ENCODE results near the gene DRG2.

DRG2 gene, protein sequence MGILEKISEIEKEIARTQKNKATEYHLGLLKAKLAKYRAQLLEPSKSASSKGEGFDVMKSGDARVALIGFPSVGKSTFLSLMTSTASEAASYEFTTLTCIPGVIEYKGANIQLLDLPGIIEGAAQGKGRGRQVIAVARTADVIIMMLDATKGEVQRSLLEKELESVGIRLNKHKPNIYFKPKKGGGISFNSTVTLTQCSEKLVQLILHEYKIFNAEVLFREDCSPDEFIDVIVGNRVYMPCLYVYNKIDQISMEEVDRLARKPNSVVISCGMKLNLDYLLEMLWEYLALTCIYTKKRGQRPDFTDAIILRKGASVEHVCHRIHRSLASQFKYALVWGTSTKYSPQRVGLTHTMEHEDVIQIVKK

DNA sequence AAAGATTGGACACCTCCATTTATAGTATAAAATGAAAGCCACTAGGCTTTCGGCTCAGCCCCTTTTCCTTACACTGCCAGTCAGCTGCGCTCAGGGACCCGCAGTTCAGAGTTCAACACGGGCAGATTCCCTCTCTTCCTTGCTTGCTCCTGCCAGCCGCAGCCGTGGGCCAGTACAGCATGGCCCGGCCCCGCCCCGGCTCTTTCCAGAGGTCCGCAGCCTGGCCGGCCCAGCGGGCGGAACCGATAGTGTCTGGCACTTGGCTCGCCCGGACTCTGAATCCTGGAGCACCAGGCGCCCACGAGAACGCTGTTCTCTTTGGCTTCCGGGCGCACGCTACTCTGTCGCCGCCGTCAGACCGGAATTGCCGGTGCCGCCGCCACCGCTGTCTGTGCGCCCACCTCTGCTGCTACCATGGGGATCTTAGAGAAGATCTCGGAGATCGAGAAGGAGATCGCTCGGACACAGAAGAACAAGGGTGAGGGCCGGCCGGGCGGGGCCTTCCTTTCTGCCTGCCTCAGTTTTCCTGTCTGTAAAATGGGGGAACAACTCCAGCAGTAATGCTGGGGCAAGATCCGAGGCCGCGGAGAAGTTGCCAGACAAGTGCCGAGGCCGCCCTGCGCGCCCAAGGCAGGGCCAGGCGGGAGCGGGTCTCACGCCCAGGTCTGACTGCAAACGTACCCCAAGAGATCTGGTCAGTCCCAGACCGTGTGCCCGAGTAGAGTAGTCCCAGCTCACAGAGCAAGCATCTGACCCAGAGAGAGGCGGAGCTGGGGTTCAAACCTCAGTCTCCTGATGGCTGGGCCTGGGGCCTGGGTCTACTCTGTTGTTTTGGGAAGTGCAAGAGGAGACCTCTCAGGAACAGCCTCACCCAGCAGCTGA is at the start of gene DRG2:
TSS of gene DRG2 (plus strand) at position 339 of the 882 bp plus-strand sequence. CDS start at position 415, 76 bp downstream.
- FAIRE-seq (peak; percentile 93), DNase-seq (ENCODE audit: extremely low spot score, insufficient read length, low read depth) (peak; percentile 94)

DNA sequence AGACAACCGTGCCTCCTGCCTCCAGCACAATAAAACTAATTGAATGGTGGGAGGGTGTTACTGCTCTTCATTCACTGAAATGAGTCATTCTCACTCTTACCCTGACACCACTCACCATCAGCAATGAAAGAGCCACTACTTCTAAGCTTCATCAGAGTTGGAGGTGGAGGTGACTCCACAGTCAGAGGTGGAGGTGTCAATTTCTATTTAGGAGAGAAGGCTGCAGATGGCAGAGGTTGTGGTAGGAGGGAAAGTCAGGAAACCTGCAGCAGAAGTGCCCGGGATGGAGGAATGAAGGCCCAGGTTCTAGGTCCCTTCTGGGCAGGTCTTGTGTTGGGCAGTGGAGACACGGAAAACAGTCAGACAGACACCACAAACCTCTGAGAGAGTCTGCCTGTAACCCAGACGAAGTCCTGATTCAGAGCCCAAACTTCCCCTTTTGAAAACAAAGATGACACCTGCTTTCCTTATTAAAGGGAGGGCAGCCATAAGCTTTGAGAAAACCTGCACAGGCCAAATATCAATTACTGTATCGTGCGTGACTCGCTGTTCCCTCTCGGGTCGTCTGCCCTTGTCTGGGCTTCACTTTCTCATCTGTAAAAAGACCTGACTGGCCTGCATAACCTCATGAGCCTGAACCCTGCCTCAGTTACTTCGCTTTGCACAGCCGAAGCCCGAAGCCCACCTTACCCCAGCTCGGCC is 49.4 kb upstream of the DRG2 start:
- no peak for DNase-seq (ENCODE audit: extremely low spot score, insufficient read length, low read depth)
- FAIRE-seq, result peak; percentile 45

DNA sequence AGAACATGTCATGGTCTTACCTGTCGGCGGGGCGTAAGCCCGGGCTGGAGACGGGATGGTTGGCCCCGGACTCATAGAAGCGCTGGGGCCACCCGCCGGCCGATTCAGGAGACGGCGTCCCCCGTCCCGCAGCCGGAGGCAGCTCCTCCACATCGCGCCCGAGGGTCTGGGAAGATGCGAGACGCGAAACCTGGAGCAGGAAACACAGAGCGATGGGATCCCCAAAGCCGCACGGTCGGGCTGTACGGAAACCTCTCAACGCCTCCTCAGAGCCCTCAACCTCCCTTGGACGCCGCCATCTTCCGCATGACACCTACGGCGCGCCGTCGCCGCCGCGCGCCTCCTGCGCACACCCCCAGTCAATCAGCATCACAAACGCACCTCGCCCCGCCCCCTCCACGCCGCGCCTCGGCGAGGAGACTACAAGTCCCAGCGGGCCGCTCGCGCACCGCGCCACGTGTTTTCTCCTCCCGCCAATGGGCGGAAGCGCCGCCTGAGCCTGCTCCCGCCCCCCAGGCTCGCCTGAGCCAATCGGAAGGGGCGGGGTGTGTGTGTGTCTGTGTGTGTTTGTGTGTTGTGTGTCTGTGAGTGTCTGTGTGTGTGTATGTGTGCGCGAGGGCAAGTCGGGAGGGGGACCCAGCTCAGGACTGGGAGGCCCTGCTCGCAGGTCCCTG is 48.8 kb upstream of the DRG2 start, which contains the start of the genes ATPAF2 and GID4:
TSS of gene ATPAF2 (minus strand) at position 308 of the 674 bp plus-strand sequence. CDS start at position 153, 155 bp downstream.
TSS of gene GID4 (plus strand) at position 548 of the 674 bp plus-strand sequence. CDS start at position 605, 57 bp downstream.
- DNase-seq (ENCODE audit: extremely low spot score, insufficient read length, low read depth) (peak; percentile 96), FAIRE-seq (peak; percentile 97)

DNA sequence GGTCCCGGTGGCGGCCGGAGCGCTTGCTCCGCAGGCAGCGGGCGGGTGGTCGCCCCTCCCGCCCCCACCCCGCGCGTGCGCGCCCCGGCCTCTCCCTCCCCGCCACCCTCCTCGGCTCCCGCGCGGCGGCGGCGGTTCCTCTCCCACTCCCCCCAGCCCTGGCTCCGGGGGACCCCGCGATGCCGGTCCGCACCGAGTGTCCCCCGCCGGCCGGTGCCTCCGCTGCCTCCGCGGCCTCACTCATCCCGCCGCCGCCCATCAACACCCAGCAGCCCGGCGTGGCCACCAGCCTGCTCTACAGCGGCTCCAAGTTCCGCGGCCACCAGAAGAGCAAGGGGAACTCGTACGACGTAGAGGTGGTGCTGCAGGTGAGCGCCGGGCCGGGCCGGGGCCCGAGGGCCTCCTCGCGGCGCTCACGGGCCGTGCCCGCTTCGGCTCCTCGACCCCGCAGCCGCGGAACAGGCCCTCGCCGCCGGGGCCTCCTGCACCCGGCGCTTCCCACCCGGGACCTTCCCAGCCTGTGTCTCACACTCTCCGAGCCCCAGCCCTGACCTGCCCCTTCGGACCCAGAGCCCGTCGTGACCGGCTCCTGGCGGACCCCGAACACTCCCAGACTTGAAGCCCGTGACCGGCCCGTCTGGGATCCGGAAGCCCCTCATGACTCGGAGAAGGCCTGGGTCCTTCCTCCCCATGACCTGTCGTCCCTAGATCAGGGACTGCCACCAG is 48.0 kb upstream of the DRG2 start:
- DNase-seq (ENCODE audit: extremely low spot score, insufficient read length, low read depth) (no peak), FAIRE-seq (no peak)

DNA sequence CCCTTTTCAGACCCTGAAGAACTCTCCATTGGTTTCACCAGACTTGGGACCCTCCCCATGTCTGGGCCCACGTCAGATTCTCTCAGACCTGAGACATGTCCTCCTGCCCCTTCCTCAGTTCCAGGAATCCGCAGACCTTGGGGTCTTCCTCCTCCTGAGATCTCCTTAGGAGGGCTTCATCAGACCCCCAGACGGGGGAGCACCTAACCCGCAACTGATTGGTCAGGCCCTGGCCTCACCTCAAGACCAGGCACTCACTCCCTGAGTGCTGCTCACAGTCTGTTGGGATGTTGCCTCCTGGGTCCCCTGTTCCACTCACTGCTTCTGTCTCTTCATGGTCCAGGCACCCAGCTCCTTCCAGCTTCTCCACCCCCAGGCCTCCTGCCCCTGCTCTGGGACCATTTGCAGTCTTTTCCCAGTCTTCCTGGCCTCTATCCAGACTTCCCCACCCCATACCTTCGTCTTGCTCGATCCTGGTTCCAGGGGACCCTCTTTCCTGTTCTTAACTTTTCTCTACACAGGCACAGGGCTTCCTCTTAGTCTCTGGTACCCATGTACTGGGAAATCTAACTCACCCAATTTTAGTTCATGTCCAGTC is 47.4 kb upstream of the DRG2 start:
- DNase-seq (ENCODE audit: extremely low spot score, insufficient read length, low read depth), result no peak
- no peak for FAIRE-seq

DNA sequence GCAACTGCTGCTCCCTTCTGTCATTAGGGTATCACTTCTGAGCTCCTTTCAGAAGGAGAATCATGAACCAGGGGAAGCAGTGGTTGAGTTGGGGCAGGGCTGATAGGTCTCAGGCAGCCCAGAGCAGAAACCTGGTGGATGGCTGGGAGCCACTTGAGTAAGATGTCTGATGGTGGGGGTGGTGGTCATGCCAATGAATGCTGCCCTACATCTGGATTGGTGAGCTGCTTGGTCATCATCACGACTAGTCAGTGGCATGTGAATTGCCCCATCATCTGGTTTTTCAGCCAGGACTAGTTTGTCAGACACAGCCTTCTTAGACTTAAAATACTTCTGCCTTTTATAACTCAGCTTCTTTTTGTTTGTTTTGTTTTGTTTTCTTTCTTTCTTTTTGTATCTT is 46.0 kb upstream of the DRG2 start:
- DNase-seq (ENCODE audit: extremely low spot score, insufficient read length, low read depth) (no peak), FAIRE-seq (no peak)

DNA sequence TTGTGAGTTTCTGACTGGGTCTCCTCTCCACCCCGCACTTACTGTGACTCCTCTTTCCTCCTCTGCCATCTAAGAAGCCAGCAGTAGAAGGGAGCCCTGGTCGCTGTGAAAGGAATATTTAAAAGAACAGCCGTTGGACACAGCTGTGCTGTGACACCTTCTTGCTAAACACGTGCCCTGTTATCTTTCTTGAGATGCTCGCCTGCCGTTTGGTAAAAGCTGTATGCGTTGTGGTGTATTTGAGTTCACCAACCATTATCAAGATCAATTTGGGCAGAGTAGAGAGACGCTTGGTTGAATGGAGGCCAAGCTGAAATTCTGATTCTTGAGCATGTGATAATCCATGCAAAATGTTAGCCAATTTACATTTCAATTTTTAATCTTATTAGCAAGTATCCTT is 44.8 kb upstream of the DRG2 start:
- DNase-seq (ENCODE audit: extremely low spot score, insufficient read length, low read depth), result no peak
- no peak for FAIRE-seq

DNA sequence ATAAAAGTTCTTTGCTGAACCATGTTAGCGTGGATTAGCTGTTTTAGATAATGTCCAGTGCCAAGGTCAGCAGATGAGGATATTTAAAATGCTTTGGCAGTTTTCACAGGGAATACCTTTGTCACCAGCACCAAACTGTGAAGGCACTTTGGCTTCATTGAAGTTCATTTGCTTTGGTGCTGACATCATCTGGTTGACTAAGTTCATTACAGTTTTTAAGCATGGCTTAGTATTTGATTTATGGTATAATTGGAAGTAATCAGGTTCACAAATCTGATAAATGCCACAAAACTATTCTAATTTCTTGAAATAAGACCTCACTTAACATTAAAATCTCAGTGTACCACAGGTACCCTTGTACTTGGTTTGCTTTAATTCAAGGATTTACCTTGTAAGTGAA is 44.3 kb upstream of the DRG2 start:
- FAIRE-seq, result peak; percentile 41

DNA sequence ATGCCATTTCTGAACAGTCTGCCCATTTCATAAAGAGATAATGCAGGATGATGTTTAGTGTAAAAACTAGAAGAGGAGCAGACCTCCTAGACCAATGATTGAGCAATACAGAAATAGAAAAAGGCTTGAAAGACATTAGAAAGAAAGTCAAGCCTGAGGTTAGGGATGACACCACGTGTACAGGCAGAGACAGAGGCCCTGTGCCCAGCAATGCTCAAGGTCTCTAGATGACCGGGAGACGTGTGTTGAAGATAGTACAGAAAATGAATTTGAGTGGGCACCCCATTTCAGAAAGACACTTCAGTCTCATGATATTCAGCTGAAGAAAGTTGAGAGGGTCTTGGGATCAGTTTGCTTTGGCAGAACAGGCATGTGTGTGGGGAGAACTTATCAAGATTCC is 43.1 kb upstream of the DRG2 start:
- no peak for FAIRE-seq
- no peak for DNase-seq (ENCODE audit: extremely low spot score, insufficient read length, low read depth)

More for the DNA sequence above, 44.3 kb upstream of the DRG2 start:
- no peak for DNase-seq (ENCODE audit: extremely low spot score, insufficient read length, low read depth)

DNA sequence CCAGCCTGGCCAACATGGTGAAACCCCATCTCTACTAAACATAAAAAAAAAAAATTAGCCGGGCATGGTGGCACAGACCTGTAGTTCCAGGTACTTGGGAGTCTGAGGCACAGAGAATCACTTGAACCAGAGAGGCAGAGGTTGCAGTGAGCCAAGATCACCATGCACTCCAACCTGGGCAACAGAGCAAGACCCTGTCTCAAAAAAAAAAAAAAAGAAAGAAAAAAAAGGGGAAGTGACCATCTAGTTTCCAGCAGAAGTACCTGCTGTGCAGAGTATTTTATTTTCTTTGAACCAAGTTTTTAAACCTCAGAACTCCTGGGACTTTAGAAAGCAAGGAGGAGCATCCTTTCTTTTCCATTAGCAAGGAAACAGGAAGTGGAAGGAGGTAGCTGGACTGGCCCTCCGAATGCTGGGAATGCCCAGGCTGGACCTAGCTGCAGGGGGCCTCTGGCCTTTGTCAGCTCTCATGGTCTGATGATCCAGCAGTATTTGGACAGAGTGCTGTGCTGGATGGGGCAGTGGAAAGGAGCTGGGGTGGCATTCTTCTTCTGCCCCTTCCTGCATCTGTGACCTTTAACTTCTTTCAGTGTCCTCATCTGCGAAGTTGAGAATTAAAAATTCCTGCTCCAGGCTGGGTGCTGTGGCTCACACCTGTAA is 41.9 kb upstream of the DRG2 start:
- FAIRE-seq (no peak), DNase-seq (ENCODE audit: extremely low spot score, insufficient read length, low read depth) (no peak)

DNA sequence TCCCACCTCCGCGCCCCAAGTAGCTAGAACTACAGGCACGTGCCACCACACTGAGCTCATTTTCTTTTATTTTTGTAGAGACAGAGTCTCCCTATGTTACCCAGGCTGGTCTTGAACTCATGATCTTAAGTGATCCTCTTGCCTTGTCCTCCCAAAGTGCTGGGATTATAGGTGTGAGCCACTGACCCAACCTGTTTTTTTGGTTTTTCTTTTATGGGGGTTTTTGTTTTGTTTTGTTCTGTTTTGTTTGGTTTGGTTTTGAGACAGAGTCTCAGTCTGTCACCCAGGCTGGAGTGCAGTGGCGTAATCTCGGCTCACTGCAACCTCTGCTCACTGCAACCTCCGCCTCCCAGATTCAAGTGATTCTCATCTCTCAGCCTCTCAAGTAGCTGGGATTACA is 32.2 kb upstream of the DRG2 start:
- FAIRE-seq (no peak), DNase-seq (ENCODE audit: extremely low spot score, insufficient read length, low read depth) (no peak)

DNA sequence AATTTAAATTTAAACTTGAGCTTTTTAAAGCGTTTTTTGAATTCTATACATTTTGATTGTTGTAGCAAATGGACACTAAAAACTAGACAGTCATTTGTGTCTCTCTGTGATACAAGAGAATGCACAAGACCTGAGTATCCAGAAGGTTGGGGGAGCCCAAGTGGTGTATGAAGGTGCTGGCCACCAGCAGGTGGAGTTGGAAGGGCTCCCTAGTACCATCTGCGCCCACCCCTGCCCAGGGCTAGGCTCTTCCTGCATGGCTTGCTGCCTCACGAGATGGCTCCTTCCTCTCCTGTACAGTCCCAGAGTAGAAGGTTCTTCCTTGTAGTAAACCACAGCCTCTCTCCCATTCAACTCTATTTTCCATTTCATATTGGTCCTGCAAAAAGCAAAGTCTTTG is 31.5 kb upstream of the DRG2 start:
- DNase-seq (ENCODE audit: extremely low spot score, insufficient read length, low read depth) (no peak), FAIRE-seq (no peak)

DNA sequence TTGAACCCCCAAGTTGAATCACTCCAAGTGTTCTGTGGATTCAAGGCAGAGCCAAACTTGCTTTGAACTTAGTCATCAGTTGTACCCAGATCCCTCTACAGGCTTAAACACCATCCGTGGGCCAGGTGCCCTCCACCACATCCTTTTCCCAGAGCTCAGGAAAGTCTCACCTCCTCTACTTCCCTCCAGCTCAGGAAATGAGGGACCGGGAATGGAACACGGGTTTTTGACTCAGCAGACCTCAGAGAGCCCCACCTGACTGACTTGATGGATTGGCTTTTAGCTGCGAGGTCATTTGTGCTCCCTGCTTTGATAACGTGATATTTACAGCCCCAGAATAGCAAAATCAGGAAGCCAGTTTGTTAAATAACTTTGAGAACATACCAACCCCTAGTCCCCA is 28.5 kb upstream of the DRG2 start:
- FAIRE-seq (no peak), DNase-seq (ENCODE audit: extremely low spot score, insufficient read length, low read depth) (no peak)

DNA sequence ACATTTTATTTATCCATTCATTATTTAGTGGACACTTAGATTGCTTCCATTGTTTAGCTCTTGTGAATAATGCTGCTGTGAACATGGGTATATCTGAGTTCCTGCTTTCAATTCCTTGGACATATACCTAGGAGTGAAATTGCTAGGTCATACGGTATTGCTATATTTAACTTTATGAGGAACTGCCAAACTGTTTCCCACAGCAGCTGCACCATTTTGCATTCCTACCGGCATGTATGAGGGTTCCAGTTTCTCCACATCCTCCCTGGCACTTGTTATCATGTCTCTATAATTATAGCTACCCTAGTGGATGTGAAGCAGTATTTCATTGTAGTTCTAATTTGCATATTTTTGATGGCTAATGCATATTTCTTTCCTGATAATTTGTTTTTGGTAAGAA is 23.7 kb upstream of the DRG2 start:
- DNase-seq (ENCODE audit: extremely low spot score, insufficient read length, low read depth) (no peak), FAIRE-seq (no peak)

DNA sequence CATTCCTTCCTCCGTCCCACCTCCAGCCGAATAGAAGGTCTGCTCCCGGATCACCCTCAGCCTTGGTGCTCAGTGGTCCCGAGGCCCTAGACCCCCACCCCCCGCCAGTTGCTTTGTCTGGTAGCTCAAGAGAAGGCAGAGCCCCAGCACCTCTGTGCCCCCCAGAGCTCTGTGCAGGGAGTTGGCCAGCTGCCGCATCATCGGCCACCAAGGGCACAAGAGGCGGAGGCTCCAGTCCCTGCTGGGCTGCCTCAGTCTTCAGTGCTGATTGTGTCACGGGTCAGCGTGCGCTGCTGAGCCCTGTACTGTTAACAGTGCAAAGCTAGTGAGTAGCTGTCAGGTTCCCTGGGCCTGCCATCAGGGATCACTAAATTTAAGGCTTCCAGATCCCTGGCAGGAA is 22.2 kb upstream of the DRG2 start:
- DNase-seq (ENCODE audit: extremely low spot score, insufficient read length, low read depth) (no peak), FAIRE-seq (no peak)

DNA sequence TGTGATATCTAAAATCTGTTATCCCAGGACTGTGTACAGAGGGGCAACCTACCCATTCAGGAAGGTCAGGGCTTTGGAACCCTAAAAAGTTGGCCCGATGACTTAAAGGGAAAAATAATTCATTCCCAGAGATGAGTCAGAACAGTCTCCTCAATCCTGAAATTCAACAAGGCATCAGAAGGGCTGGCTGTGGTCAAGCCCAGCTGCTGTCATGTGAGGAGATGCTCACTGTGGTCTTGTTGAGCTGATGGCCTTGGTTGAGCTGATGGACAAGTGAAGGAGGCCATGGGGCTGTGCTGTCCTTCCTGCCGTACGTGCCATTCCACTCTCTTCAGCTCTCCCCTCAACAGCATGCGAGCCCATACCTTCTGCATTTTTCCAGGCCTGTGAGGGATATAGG is 20.9 kb upstream of the DRG2 start:
- FAIRE-seq (no peak), DNase-seq (ENCODE audit: extremely low spot score, insufficient read length, low read depth) (no peak)

DNA sequence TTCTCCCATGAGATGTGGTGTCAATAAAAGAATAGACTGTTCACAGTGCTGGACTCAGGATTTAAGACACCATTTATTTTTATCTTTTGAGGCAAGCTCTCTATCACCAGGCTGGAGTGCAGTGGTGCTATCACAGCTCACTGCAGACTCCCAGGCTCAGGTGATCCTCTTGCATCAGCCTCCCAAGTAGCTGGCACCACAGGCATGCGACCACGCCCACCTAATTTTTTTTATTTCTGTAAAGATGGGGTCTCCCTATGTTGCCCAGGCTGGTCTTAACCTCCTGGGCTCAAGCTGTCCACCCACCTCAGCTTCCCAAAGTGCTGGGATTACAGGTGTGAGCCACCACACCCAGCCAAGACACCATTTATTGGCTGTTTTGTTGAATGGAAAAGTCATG is 18.6 kb upstream of the DRG2 start:
- FAIRE-seq, result no peak
- DNase-seq (ENCODE audit: extremely low spot score, insufficient read length, low read depth), result no peak

DNA sequence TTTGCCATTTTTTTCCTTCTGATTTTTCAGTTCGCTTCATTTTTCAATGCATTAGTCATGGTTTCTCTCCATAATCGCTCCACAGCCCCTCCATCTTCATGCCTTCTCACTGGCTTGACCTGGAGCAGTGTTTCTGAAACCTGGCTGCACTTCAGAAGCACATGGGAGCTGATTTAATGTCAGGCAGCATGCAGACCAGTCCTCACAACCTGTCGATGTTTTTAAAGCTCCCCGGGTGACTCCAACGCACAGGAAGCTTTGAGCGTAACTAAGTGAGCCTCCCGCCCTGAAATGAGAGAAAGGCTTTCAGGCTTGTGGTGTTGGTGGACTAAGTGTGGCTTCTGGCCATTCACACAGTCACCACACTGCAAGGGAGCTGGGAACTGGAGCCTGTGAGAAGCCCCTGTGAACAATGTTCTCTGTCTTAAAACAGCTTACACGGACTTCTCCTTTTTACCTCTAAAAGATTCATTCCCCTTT is 16.8 kb upstream of the DRG2 start:
- no peak for FAIRE-seq
- no peak for DNase-seq (ENCODE audit: extremely low spot score, insufficient read length, low read depth)
